OCI-LY3 (cell line): Measurements from ENCODE around the gene TLE4.

ENCODE experiments used
- H2AFZ ChIP-seq: fragments of 200-600, 300-600 bp; shearing (Covaris generic); 2 replicates; pipeline ENCODE4 v1.6.0; 2014; ENCODE audit warnings: antibody characterized with exemption, low read depth, low read length
- H3K27ac ChIP-seq: fragments of 200-600, 300-600 bp; sonication (generic); 2 replicates; pipeline ENCODE4 v1.5.1; 2014; ENCODE audit warnings: mild to moderate bottlenecking, low read length, moderate library complexity, mixed read lengths
- H3K27me3 ChIP-seq: fragments of 200-600, 300-600 bp; sonication (generic); 2 replicates; pipeline ENCODE4 v1.6.1; 2014; ENCODE audit warnings: low read depth, low read length, mixed read lengths
- H3K36me3 ChIP-seq: fragments of 200-600, 300-600 bp; sonication (generic); replicated peaks from 2 replicates; pipeline ENCODE3; 2014; ENCODE audit warnings: low read depth, low read length, mixed read lengths
- H3K4me1 ChIP-seq: fragments of 300-600, 200-600 bp; sonication (generic); 2 replicates; pipeline ENCODE4 v1.6.1; 2014; ENCODE audit warnings: low read length, mixed read lengths
- H3K4me2 ChIP-seq: fragments of 200-600, 300-600 bp; sonication (generic); 2 replicates; pipeline ENCODE4 v1.6.1; 2014; ENCODE audit warnings: low read length, mixed read lengths
- H3K4me3 ChIP-seq: fragments of 300-600, 200-600 bp; sonication (generic); 2 replicates; pipeline ENCODE4 v1.5.1; 2014; ENCODE audit warnings: antibody characterized with exemption, mild to moderate bottlenecking, low read length, moderate library complexity
- H3K79me2 ChIP-seq: fragments of 300-600, 200-600 bp; shearing (Covaris generic); 2 replicates; pipeline ENCODE4 v1.6.1; 2014; ENCODE audit warnings: mild to moderate bottlenecking, low read length, mixed read lengths
- H3K9ac ChIP-seq: fragments of 300-600, 200-600 bp; shearing (Covaris generic); 2 replicates; pipeline ENCODE4 v1.6.0; 2014; ENCODE audit warnings: mild to moderate bottlenecking, low read length, moderate library complexity
- H3K9me3 ChIP-seq: fragments of 200-600, 300-600 bp; shearing (Covaris generic); 2 replicates; pipeline ENCODE4 v1.6.1; 2014; ENCODE audit warnings: low read length, mixed read lengths; ENCODE audit not compliant: insufficient read depth
- H4K20me1 ChIP-seq: fragments of 200-600, 300-600 bp; sonication (generic); 2 replicates; pipeline ENCODE4 v1.6.1; 2016; ENCODE audit warnings: low read length, mixed read lengths; ENCODE audit not compliant: insufficient read depth
- EZH2phosphoT487 ChIP-seq: fragments of 200-600 bp; shearing (Covaris generic); IDR thresholded peaks from 2 replicates; pipeline ENCODE4 v1.6.1; 2018; ENCODE audit warnings: antibody characterized with exemption, mixed run types, low read depth
- TF ChIP-seq, protein P1 (sequence below): fragments of 200-600, 300-600 bp; sonication (generic); IDR thresholded peaks from 2 replicates; pipeline ENCODE4 v1.5.1; 2014; ENCODE audit warnings: antibody characterized with exemption, low read length, low read depth

The TLE4 gene

DNA sequence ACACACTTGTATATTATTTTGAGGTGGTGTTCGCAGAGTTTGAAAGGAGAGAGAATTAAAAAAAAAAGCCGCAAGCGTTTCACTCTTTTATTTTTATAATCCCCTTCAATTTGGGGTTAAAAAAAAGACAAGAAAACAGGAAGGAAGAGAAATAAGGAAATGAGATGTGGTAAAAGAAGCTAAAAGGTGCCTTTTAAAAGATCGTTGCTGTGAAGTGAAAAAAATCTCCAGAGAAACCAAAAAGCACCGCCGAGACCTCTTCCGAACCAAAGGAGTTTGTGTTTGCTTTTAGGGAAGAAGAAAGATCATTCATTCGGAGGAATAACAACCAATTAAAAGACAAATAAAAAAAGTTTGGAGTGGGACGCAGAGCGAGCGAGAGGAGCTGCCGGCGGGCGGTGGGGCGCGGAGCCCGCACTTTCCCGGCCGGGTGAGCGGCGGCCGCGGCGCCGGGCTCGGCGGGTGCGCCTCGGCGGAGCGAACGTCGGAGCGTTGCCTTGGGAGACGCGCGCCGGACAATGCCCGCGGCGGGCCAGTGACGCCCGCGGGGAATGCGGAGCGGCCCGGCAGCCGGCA lies 355 bp downstream of the TLE4 start:
- Histone ChIP-seq H3K9me3 (no peaks in the 10 kb centered on the region), H2AFZ (no peak overlapping the region), H3K4me2 (peak overlapping the region; percentile 90), H3K4me1 (peaks cover 18% of the 10 kb centered on the region), H3K36me3 (peaks cover 4% of the 10 kb centered on the region), H3K27me3 (0 out of 2 replicates have a peak, but pooled peaks cover 3% of the 10 kb centered on the region), H3K27ac (peak overlapping the region; percentile 94), H3K9ac (peak overlapping the region; percentile 88), H4K20me1 (peaks cover 7% of the 10 kb centered on the region; the same call in 1 of the 2 replicates), H3K4me3 (peak overlapping the region; percentile 92), H3K79me2 (peaks cover 20% of the 10 kb centered on the region)
- no peak for TF ChIP-seq EZH2phosphoT487
- TF ChIP-seq, protein P1, sequence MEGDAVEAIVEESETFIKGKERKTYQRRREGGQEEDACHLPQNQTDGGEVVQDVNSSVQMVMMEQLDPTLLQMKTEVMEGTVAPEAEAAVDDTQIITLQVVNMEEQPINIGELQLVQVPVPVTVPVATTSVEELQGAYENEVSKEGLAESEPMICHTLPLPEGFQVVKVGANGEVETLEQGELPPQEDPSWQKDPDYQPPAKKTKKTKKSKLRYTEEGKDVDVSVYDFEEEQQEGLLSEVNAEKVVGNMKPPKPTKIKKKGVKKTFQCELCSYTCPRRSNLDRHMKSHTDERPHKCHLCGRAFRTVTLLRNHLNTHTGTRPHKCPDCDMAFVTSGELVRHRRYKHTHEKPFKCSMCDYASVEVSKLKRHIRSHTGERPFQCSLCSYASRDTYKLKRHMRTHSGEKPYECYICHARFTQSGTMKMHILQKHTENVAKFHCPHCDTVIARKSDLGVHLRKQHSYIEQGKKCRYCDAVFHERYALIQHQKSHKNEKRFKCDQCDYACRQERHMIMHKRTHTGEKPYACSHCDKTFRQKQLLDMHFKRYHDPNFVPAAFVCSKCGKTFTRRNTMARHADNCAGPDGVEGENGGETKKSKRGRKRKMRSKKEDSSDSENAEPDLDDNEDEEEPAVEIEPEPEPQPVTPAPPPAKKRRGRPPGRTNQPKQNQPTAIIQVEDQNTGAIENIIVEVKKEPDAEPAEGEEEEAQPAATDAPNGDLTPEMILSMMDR: no peak

- Histone ChIP-seq H3K4me2 (peak overlapping the region; percentile 90), H3K9me3 (no peaks in the 10 kb centered on the region), H4K20me1 (peaks cover 7% of the 10 kb centered on the region; the same call in 1 of the 2 replicates), H2AFZ (peak overlapping the region; percentile 48; the same call in 1 of the 2 replicates), H3K79me2 (peaks cover 20% of the 10 kb centered on the region), H3K36me3 (peaks cover 4% of the 10 kb centered on the region), H3K9ac (peak overlapping the region; percentile 88), H3K4me1 (peaks cover 18% of the 10 kb centered on the region), H3K27ac (peak overlapping the region; percentile 94), H3K27me3 (0 out of 2 replicates have a peak, but pooled peaks cover under 1% of the 10 kb centered on the region), H3K4me3 (peak overlapping the region; percentile 92)
- TF ChIP-seq, protein P1: no peak
- TF ChIP-seq EZH2phosphoT487: no peak
Observed at GRCh38 chr9:79572608-79573411, 1.0 kb downstream of the TLE4 start.

DNA sequence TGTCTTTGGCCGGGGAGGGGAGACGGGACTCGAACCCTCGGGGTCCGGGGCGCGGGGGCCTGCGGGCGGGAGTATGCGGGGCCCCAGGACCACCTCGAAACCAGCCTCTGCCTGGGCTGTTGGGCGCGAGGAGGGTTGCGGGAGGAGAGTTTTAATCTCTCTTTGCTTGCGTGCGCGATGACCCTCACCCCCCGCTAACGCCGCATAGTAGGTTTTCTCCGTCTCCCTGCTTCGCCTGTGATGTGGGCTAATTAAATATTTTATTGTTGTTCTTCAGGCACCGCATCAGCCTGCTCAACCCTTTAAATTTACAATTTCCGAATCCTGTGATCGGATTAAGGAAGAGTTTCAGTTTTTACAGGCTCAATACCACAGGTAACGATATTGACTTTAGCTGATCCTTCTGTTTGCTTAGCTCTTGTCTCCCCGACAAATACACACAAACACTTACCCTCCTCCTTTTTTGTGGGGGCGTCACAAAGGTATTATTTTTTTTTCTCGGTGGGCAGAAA lies 1.7 kb downstream of the TLE4 start:
- Histone ChIP-seq H3K4me3 (peak overlapping the region; percentile 92), H3K4me2 (peak overlapping the region; percentile 90), H3K36me3 (peaks cover 4% of the 10 kb centered on the region), H2AFZ (peak overlapping the region; percentile 48; the same call in 1 of the 2 replicates), H3K27me3 (no peaks in the 10 kb centered on the region), H3K9me3 (no peaks in the 10 kb centered on the region), H3K27ac (peak overlapping the region; percentile 94), H3K79me2 (peaks cover 20% of the 10 kb centered on the region), H4K20me1 (peaks cover 7% of the 10 kb centered on the region; the same call in 1 of the 2 replicates), H3K4me1 (peaks cover 13% of the 10 kb centered on the region), H3K9ac (peak overlapping the region; percentile 88)
- no peak for TF ChIP-seq EZH2phosphoT487
- TF ChIP-seq, protein P1: no peak

GRCh38 chr9:79574136-79574535 lies 2.4 kb downstream of the TLE4 start:
- TF ChIP-seq, protein P1: no peak
- no peak for TF ChIP-seq EZH2phosphoT487
- peaks cover 4% of the 10 kb centered on the region for H3K36me3 ChIP-seq
- no peak overlapping the region for H3K27ac ChIP-seq
- peak overlapping the region; percentile 88 for H3K9ac ChIP-seq
- peak overlapping the region; percentile 92 for H3K4me3 ChIP-seq
- no peaks in the 10 kb centered on the region for H3K27me3 ChIP-seq
- H3K79me2 ChIP-seq: peaks cover 20% of the 10 kb centered on the region
- no peaks in the 10 kb centered on the region for H3K9me3 ChIP-seq
- H2AFZ ChIP-seq: no peak overlapping the region
- peak overlapping the region; percentile 90 for H3K4me2 ChIP-seq
- H4K20me1 ChIP-seq: peaks cover 7% of the 10 kb centered on the region; the same call in 1 of the 2 replicates
- H3K4me1 ChIP-seq: peaks cover 7% of the 10 kb centered on the region; the same call in 1 of the 2 replicates
